Duodenal mucosa (tissue), 2 donors: ENCODE results near the gene EIF1AX.
A peak's percentile ranks its signal among the peaks of the same experiment; 100 is the strongest.
"Not testable (repeated sequence)": the region's sequence is repeated elsewhere in the genome, so short reads cannot be mapped to it uniquely, and the experiment has no call there.

ENCODE experiments used
- H3K27ac ChIP-seq: one replicate; pipeline ENCODE4 v1.7.0; 2013; ENCODE audit warnings: low read depth, low read length
- H3K27me3 ChIP-seq, 2 donors: one replicate each; pipeline ENCODE4 v1.7.0; 2013; ENCODE audit warnings: low read length in 2 of 2, control low read depth in 1 of 2; ENCODE audit not compliant: insufficient read depth in 2 of 2, control insufficient read depth in 1 of 2
- H3K36me3 ChIP-seq, 2 donors: one replicate each; pipeline ENCODE4 v1.7.0; 2013; ENCODE audit warnings: low read length in 2 of 2, control low read depth in 1 of 2; ENCODE audit not compliant: insufficient read depth in 2 of 2, control insufficient read depth in 1 of 2
- H3K4me1 ChIP-seq, 2 donors: one replicate each; pipeline ENCODE4 v1.7.0; 2013; ENCODE audit warnings: low read length in 2 of 2, control low read depth in 1 of 2; ENCODE audit not compliant: insufficient read depth in 2 of 2, control insufficient read depth in 1 of 2
- H3K4me3 ChIP-seq, 2 donors: one replicate each; pipeline ENCODE4 v1.7.0; 2013; ENCODE audit warnings: low read length in 2 of 2, low read depth in 1 of 2
- H3K9ac ChIP-seq, 2 donors: one replicate each; pipeline ENCODE4 v1.7.0; 2013; ENCODE audit warnings: low read length in 2 of 2, low read depth in 1 of 2
- H3K9me3 ChIP-seq, 2 donors: one replicate each; pipeline ENCODE4 v1.7.0; 2013; ENCODE audit warnings: low read length in 2 of 2, control low read depth in 1 of 2; ENCODE audit not compliant: control insufficient read depth in 1 of 2

The EIF1AX gene

GRCh38 chrX:20141281-20142220 is at the start of gene EIF1AX:
Gene EIF1AX (minus strand): TSS chrX:20141838. CDS start chrX:20141640, 198 bp downstream.
- Histone ChIP-seq H3K4me1 (peaks cover 8 to 11% of the 10 kb centered on the region in 2 donors), H3K9ac (peak within 1 kb of the TSS; percentile 74 to 88), H3K9me3 (no peaks in the 10 kb centered on the region), H3K4me3 (peak within 1 kb of the TSS; percentile 83 to 86), H3K27me3 (no peaks in the 10 kb centered on the region), H3K27ac (peak within 1 kb of the TSS; percentile 62), H3K36me3 (peaks cover 0 to under 1% of the 10 kb centered on the region in 2 donors)

- peaks cover 0 to 16% of the 10 kb centered on the region in 2 donors for H3K36me3 ChIP-seq
- no peaks in the 10 kb centered on the region for H3K9me3 ChIP-seq
- no peak overlapping the region for H3K9ac ChIP-seq
- no peaks in the 10 kb centered on the region for H3K27me3 ChIP-seq
- no peaks in the 10 kb centered on the region for H3K4me1 ChIP-seq
- H3K4me3 ChIP-seq = no peak overlapping the region
- H3K27ac ChIP-seq = no peak overlapping the region
Observed at GRCh38 chrX:20189171-20189570, 47.5 kb upstream of the EIF1AX start.

GRCh38 chrX:20181598-20182329 is 40.1 kb upstream of the EIF1AX start:
- Histone ChIP-seq H3K4me1 (no peaks in the 10 kb centered on the region), H3K9me3 (no peaks in the 10 kb centered on the region), H3K9ac (no peak overlapping the region)

GRCh38 chrX:20177093-20177492 is 35.5 kb upstream of the EIF1AX start:
- Histone ChIP-seq H3K9ac (no peak overlapping the region), H3K4me1 (no peaks in the 10 kb centered on the region), H3K9me3 (no peaks in the 10 kb centered on the region), H3K4me3 (no peak overlapping the region), H3K36me3 (peaks cover 13 to 36% of the 10 kb centered on the region in 2 donors), H3K27ac (no peak overlapping the region), H3K27me3 (no peaks in the 10 kb centered on the region)

More at GRCh38 chrX:20181598-20182329, 40.1 kb upstream of the EIF1AX start:
- Histone ChIP-seq H3K36me3 (peaks cover 9 to 23% of the 10 kb centered on the region in 2 donors), H3K4me3 (no peak overlapping the region), H3K27ac (no peak overlapping the region), H3K27me3 (no peaks in the 10 kb centered on the region)

GRCh38 chrX:20173856-20174255 is 32.2 kb upstream of the EIF1AX start:
- peaks cover 9 to 43% of the 10 kb centered on the region in 2 donors for H3K36me3 ChIP-seq

GRCh38 chrX:20173313-20173712 is 31.7 kb upstream of the EIF1AX start:
- Histone ChIP-seq H3K36me3 (peaks cover 8 to 47% of the 10 kb centered on the region in 2 donors), H3K4me3 (no peak overlapping the region), H3K27me3 (no peaks in the 10 kb centered on the region)

More at GRCh38 chrX:20173856-20174255, 32.2 kb upstream of the EIF1AX start:
- Histone ChIP-seq H3K27me3 (no peaks in the 10 kb centered on the region), H3K4me3 (no peak overlapping the region), H3K27ac (no peak overlapping the region), H3K4me1 (no peaks in the 10 kb centered on the region), H3K9me3 (no peaks in the 10 kb centered on the region), H3K9ac (no peak overlapping the region)

GRCh38 chrX:20171887-20172286 is 30.2 kb upstream of the EIF1AX start:
- no peaks in the 10 kb centered on the region for H3K4me1 ChIP-seq
- no peak overlapping the region for H3K9ac ChIP-seq
- H3K27me3 ChIP-seq = no peaks in the 10 kb centered on the region
- H3K9me3 ChIP-seq = no peaks in the 10 kb centered on the region
- H3K27ac ChIP-seq = no peak overlapping the region
- peaks cover 8 to 45% of the 10 kb centered on the region in 2 donors for H3K36me3 ChIP-seq
- no peak overlapping the region for H3K4me3 ChIP-seq

More at GRCh38 chrX:20173313-20173712, 31.7 kb upstream of the EIF1AX start:
- no peak overlapping the region for H3K27ac ChIP-seq
- no peaks in the 10 kb centered on the region for H3K9me3 ChIP-seq
- H3K4me1 ChIP-seq = no peaks in the 10 kb centered on the region
- H3K9ac ChIP-seq = no peak overlapping the region

GRCh38 chrX:20162516-20162915 is 20.9 kb upstream of the EIF1AX start:
- not testable (repeated sequence) for H3K27me3 ChIP-seq, H3K4me1 ChIP-seq, H3K9me3 ChIP-seq, H3K4me3 ChIP-seq, H3K27ac ChIP-seq, H3K9ac ChIP-seq
- peaks cover 0 to 14% of the 10 kb centered on the region in 2 donors for H3K36me3 ChIP-seq

GRCh38 chrX:20159797-20160385 is 18.3 kb upstream of the EIF1AX start:
- Histone ChIP-seq H3K27me3 (no peaks in the 10 kb centered on the region), H3K4me3 (no peak overlapping the region), H3K4me1 (no peaks in the 10 kb centered on the region), H3K36me3 (peaks cover 9 to 28% of the 10 kb centered on the region in 2 donors), H3K9ac (no peak overlapping the region), H3K9me3 (no peaks in the 10 kb centered on the region), H3K27ac (no peak overlapping the region)
